HepG2 (cell line): ENCODE results near the gene PPP1R7. TPM values are rescaled to one million over a fixed set of nuclear protein-coding genes. Genes with fewer than 3 reads are reported as not detected.

Source experiments
- AGO1 ChIP-seq: fragments of 200-400 bp; formaldehyde crosslinking; IDR thresholded peaks from 2 replicates; pipeline ENCODE4 v1.6.1; 2017; ENCODE audit warnings: mild to moderate bottlenecking, low read depth, low read length, moderate library complexity; ENCODE audit not compliant: poor library complexity, severe bottlenecking
- CHD2 ChIP-seq: IDR thresholded peaks from 2 replicates; pipeline ENCODE4 v1.6.1; 2011; ENCODE audit warnings: low read depth, low read length, improper control_type of control experiment
- KDM5A ChIP-seq: fragments of 200-600 bp; sonication (generic); IDR thresholded peaks from 2 replicates; pipeline ENCODE4 v1.7.0; 2018; ENCODE audit warnings: antibody characterized with exemption, mild to moderate bottlenecking, low read length, borderline replicate concordance
- PAWR ChIP-seq: sonication (generic); formaldehyde crosslinking; IDR thresholded peaks from 2 replicates; pipeline ENCODE4 v1.4.0; 2020; ENCODE audit warnings: missing genetic modification reagents, mild to moderate bottlenecking, borderline replicate concordance
- RCOR2 ChIP-seq: IDR thresholded peaks from 2 replicates; pipeline ENCODE4 v1.6.1; 2016; ENCODE audit warnings: missing biosample characterization, missing genetic modification reagents
- WIZ ChIP-seq: sonication (generic); formaldehyde crosslinking; IDR thresholded peaks from 2 replicates; pipeline ENCODE4 v1.5.1; 2020; ENCODE audit warnings: mild to moderate bottlenecking, missing genetic modification reagents
- ZBTB38 ChIP-seq: sonication (generic); formaldehyde crosslinking; IDR thresholded peaks from 2 replicates; pipeline ENCODE4 v1.5.1; 2020; ENCODE audit warnings: mild to moderate bottlenecking, missing genetic modification reagents
- ZMYM4 ChIP-seq: sonication (generic); formaldehyde crosslinking; IDR thresholded peaks from 2 replicates; pipeline ENCODE4 v1.8.1; 2023; ENCODE audit warnings: mild to moderate bottlenecking, missing genetic modification reagents
- ZNF232 ChIP-seq: sonication (generic); formaldehyde crosslinking; IDR thresholded peaks from 2 replicates; pipeline ENCODE4 v1.4.0; 2020; ENCODE audit warnings: missing genetic modification reagents, borderline replicate concordance
- ZNF816 ChIP-seq: sonication (generic); formaldehyde crosslinking; IDR thresholded peaks from 2 replicates; pipeline ENCODE4 v1.8.0; 2022; ENCODE audit warnings: missing genetic modification reagents, mild to moderate bottlenecking, borderline replicate concordance
- polyA plus RNA-seq, 8 experiments: library from polyadenylated mRNA; depleted of rRNA in 3 of 8; stranded (reverse) in 7 of 8; unstranded in 1 of 8; fragments of >200 nt; fragmentation: Illumina TruSeq in 4 of 8; extraction: Trizol in 4 of 8; gene quantifications; 2 replicates each; pipeline versions ENCODE4 v1.2.1 to v1.2.3, GENCODE V29; 2011 to 2016; ENCODE audit warnings: low read depth in 4 of 8, missing spikeins in 1 of 8, mixed read lengths in 1 of 8; ENCODE audit not compliant: insufficient read depth in 1 of 8
- total RNA-seq, 5 experiments: library from RNA; depleted of rRNA; stranded (reverse); fragments of >200 nt; fragmentation: Illumina TruSeq; extraction: Trizol; gene quantifications; 2 replicates each; pipeline ENCODE4 v1.2.3, GENCODE V29; 2016; ENCODE audit warnings: low read depth in 1 of 5
- TF ChIP-seq, protein P1 (sequence below): sonication (generic); formaldehyde crosslinking; IDR thresholded peaks from 2 replicates; pipeline ENCODE4 v1.8.0; 2022; ENCODE audit warnings: mild to moderate bottlenecking, missing genetic modification reagents, moderate library complexity
- TF ChIP-seq, protein P2 (sequence below): sonication (generic); IDR thresholded peaks from 2 replicates; pipeline ENCODE4 v1.6.1; 2016; ENCODE audit warnings: low read depth, borderline replicate concordance
- TF ChIP-seq, protein P3 (sequence below): sonication (generic); formaldehyde crosslinking; IDR thresholded peaks from 2 replicates; pipeline ENCODE4 v1.4.0; 2020; ENCODE audit warnings: missing genetic modification reagents, low read depth, mild to moderate bottlenecking, borderline replicate concordance
- TF ChIP-seq, protein P4 (sequence below): sonication (generic); formaldehyde crosslinking; IDR thresholded peaks from 2 replicates; pipeline ENCODE4 v1.9.0; 2021; ENCODE audit warnings: missing genetic modification reagents, mild to moderate bottlenecking, borderline replicate concordance
- TF ChIP-seq, protein P5 (sequence below): sonication (generic); formaldehyde crosslinking; IDR thresholded peaks from 2 replicates; pipeline ENCODE4 v1.5.1; 2020; ENCODE audit warnings: mild to moderate bottlenecking, missing genetic modification reagents, borderline replicate concordance
- TF ChIP-seq, protein P6 (sequence below), 2 experiments: sonication (generic) in 1 of 2; formaldehyde crosslinking in 1 of 2; IDR thresholded peaks; 2 replicates each; pipeline versions ENCODE4 v1.4.0 to v1.6.1; 2018 to 2020; ENCODE audit warnings: missing genetic modification reagents in 2 of 2, borderline replicate concordance in 1 of 2, low read depth in 1 of 2, mild to moderate bottlenecking in 1 of 2, missing biosample characterization in 1 of 2
- TF ChIP-seq, protein P7 (sequence below): sonication (generic); formaldehyde crosslinking; IDR thresholded peaks from 2 replicates; pipeline ENCODE4 v1.5.0; 2020; ENCODE audit warnings: mild to moderate bottlenecking, missing genetic modification reagents

PPP1R7 gene
- total and polyA plus RNA-seq, 2 of the 13 experiments (the other 11 are each of a cell fraction or from before 2014, with no cell fraction given), result 33.3 to 67.9 TPM

DNA sequence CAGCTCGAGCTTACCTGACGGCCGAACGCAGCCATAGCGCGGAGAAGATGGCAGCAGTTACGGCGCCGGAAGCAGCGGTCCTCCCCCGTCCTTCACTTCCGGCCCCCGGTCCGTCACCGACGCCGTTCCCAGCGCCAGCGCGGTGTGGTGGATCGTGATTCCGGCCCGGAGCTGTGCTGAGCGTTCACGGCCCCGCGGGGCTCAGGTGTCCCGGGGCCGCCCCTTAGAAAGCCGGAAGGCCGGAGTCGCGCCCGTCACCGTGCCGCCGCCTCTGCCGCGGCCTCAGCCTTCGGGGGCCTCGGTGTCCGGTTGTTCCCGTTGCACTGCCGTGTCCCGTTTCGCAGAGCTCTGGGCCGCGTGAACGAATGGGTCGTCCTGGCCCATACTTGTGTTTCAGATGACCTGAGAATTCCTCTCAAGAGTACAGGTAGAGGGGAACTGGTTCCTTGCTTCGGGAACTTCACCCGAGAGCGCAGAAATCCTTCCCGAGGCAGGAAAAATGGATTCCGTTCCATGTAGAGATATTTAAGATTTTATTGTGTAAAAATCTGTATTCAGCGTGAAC, 47.9 kb upstream of the PPP1R7 start, which contains the start of gene MTERF4 (continued):
- TF ChIP-seq ZMYM4 (CRISPR knock-in tag), result peak; percentile 94
- TF ChIP-seq, protein P1, sequence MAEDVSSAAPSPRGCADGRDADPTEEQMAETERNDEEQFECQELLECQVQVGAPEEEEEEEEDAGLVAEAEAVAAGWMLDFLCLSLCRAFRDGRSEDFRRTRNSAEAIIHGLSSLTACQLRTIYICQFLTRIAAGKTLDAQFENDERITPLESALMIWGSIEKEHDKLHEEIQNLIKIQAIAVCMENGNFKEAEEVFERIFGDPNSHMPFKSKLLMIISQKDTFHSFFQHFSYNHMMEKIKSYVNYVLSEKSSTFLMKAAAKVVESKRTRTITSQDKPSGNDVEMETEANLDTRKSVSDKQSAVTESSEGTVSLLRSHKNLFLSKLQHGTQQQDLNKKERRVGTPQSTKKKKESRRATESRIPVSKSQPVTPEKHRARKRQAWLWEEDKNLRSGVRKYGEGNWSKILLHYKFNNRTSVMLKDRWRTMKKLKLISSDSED (CRISPR knock-in tag), result 0 out of 2 replicates have a peak, but pooled peaks have one; percentile 38
- TF ChIP-seq WIZ, result peak; percentile 90
- no peak for TF ChIP-seq PAWR (CRISPR knock-in tag)
- TF ChIP-seq, protein P2, sequence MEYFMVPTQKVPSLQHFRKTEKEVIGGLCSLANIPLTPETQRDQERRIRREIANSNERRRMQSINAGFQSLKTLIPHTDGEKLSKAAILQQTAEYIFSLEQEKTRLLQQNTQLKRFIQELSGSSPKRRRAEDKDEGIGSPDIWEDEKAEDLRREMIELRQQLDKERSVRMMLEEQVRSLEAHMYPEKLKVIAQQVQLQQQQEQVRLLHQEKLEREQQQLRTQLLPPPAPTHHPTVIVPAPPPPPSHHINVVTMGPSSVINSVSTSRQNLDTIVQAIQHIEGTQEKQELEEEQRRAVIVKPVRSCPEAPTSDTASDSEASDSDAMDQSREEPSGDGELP, result peak; percentile 85; the same call in 1 of the 2 replicates
- peak; percentile 88; the same call in 1 of the 2 replicates for TF ChIP-seq ZNF232 (CRISPR knock-in tag)
- TF ChIP-seq, protein P3, sequence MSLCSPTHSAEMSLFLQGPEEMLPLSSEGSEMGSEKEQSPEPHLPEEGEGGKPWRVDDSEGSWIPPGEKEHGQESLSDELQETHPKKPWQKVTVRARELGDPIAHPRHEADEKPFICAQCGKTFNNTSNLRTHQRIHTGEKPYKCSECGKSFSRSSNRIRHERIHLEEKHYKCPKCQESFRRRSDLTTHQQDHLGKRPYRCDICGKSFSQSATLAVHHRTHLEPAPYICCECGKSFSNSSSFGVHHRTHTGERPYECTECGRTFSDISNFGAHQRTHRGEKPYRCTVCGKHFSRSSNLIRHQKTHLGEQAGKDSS, result peak; percentile 98
- TF ChIP-seq ZBTB38 (CRISPR knock-in tag), result peak; percentile 99
- TF ChIP-seq KDM5A, result peak; percentile 97
- TF ChIP-seq AGO1, result peak; percentile 82
- TF ChIP-seq ZNF816 (CRISPR knock-in tag), result peak; percentile 88; the same call in 1 of the 2 replicates
- TF ChIP-seq, protein P4, sequence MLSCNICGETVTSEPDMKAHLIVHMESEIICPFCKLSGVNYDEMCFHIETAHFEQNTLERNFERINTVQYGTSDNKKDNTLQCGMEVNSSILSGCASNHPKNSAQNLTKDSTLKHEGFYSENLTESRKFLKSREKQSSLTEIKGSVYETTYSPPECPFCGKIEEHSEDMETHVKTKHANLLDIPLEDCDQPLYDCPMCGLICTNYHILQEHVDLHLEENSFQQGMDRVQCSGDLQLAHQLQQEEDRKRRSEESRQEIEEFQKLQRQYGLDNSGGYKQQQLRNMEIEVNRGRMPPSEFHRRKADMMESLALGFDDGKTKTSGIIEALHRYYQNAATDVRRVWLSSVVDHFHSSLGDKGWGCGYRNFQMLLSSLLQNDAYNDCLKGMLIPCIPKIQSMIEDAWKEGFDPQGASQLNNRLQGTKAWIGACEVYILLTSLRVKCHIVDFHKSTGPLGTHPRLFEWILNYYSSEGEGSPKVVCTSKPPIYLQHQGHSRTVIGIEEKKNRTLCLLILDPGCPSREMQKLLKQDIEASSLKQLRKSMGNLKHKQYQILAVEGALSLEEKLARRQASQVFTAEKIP, result no peak
- no peak; the same call in none of the 2 replicates for TF ChIP-seq RCOR2 (CRISPR knock-in tag)
- TF ChIP-seq, protein P5, sequence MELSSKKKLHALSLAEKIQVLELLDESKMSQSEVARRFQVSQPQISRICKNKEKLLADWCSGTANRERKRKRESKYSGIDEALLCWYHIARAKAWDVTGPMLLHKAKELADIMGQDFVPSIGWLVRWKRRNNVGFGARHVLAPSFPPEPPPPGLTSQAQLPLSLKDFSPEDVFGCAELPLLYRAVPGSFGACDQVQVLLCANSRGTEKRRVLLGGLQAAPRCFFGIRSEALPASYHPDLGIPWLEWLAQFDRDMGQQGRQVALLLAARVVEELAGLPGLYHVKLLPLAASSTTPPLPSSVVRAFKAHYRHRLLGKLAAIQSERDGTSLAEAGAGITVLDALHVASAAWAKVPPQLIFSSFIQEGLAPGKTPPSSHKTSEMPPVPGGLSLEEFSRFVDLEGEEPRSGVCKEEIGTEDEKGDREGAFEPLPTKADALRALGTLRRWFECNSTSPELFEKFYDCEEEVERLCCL (CRISPR knock-in tag), result peak; percentile 98
- TF ChIP-seq, protein P6, sequence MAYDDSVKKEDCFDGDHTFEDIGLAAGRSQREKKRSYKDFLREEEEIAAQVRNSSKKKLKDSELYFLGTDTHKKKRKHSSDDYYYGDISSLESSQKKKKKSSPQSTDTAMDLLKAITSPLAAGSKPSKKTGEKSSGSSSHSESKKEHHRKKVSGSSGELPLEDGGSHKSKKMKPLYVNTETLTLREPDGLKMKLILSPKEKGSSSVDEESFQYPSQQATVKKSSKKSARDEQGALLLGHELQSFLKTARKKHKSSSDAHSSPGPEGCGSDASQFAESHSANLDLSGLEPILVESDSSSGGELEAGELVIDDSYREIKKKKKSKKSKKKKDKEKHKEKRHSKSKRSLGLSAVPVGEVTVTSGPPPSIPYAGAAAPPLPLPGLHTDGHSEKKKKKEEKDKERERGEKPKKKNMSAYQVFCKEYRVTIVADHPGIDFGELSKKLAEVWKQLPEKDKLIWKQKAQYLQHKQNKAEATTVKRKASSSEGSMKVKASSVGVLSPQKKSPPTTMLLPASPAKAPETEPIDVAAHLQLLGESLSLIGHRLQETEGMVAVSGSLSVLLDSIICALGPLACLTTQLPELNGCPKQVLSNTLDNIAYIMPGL (CRISPR knock-in tag; IDR thresholded peaks at IDR 0.05; ENCODE audit: borderline replicate concordance in 1 of 2, low read depth in 1 of 2), result peak; percentile 99
- TF ChIP-seq, protein P7, sequence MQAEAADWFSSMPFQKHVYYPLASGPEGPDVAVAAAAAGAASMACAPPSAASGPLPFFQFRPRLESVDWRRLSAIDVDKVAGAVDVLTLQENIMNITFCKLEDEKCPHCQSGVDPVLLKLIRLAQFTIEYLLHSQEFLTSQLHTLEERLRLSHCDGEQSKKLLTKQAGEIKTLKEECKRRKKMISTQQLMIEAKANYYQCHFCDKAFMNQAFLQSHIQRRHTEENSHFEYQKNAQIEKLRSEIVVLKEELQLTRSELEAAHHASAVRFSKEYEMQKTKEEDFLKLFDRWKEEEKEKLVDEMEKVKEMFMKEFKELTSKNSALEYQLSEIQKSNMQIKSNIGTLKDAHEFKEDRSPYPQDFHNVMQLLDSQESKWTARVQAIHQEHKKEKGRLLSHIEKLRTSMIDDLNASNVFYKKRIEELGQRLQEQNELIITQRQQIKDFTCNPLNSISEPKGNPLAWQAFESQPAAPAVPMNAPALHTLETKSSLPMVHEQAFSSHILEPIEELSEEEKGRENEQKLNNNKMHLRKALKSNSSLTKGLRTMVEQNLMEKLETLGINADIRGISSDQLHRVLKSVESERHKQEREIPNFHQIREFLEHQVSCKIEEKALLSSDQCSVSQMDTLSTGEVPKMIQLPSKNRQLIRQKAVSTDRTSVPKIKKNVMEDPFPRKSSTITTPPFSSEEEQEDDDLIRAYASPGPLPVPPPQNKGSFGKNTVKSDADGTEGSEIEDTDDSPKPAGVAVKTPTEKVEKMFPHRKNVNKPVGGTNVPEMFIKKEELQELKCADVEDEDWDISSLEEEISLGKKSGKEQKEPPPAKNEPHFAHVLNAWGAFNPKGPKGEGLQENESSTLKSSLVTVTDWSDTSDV (CRISPR knock-in tag), result peak; percentile 96
- peak; percentile 66; the same call in 1 of the 2 replicates for TF ChIP-seq CHD2
